Choroid plexus epithelial cell (primary cell): ENCODE data around the gene ODAD4.

Experiments
- DNase-seq: peaks from one replicate; pipeline ENCODE4 v3.0.0-alpha.2; 2010; ENCODE audit warnings: low read depth
- H3K4me3 ChIP-seq: 2 replicates; pipeline ENCODE4 v1.5.1; 2011; ENCODE audit warnings: low read depth, mild to moderate bottlenecking, control low read depth, low read length, moderate library complexity
- TF ChIP-seq, protein P1 (sequence below): conservative IDR thresholded peaks from 2 replicates; pipeline ENCODE4 v1.5.1; 2011; ENCODE audit warnings: low read depth, mild to moderate bottlenecking, control low read depth, inconsistent platforms, low read length, moderate library complexity

ODAD4 gene

DNA sequence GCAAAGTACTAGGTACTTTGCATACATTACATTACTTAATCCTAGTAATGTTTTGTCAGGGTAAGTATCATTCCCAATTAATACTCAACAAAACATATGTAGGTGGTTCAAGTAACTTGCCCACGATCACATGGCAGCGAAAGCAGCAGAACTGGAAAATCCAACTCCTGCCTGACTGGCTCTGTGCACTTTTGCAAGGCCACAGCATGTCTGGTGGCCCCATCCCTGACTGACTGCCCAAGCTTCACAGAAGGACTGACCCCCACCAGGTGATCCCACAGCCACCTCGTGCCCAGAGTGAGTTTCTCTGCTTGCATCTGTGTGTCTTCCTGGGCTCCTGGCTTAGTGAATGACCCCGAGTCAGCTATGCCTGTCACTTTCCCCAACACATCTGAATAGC is 47.6 kb downstream of the ODAD4 start:
- TF ChIP-seq, protein P1, sequence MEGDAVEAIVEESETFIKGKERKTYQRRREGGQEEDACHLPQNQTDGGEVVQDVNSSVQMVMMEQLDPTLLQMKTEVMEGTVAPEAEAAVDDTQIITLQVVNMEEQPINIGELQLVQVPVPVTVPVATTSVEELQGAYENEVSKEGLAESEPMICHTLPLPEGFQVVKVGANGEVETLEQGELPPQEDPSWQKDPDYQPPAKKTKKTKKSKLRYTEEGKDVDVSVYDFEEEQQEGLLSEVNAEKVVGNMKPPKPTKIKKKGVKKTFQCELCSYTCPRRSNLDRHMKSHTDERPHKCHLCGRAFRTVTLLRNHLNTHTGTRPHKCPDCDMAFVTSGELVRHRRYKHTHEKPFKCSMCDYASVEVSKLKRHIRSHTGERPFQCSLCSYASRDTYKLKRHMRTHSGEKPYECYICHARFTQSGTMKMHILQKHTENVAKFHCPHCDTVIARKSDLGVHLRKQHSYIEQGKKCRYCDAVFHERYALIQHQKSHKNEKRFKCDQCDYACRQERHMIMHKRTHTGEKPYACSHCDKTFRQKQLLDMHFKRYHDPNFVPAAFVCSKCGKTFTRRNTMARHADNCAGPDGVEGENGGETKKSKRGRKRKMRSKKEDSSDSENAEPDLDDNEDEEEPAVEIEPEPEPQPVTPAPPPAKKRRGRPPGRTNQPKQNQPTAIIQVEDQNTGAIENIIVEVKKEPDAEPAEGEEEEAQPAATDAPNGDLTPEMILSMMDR = no peak
- no peak overlapping the region for H3K4me3 ChIP-seq
- no peak for DNase-seq

GRCh38 chr17:41982026-41982760 is 51.8 kb downstream of the ODAD4 start:
- H3K4me3 ChIP-seq = no peak overlapping the region
- DNase-seq = peak; percentile 60
- TF ChIP-seq, protein P1 = no peak

DNA sequence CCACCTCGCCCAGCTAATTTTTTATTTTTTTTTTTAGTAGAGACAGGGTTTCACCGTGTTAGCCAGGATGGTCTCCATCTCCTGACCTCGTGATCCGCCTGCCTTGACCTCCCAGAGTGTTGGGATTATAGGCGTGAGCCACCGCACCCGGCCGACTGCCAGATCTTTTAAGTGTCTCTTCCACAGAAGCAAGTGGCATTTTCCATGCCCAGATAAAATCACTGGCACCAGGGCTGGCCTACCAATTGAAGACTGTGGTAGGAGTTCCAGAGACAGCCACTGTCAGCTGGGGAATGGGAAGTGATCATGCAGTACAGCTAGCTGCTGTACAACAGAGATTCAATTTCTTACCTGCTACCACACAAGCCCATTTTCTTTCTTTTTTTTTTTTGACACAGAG is 54.0 kb downstream of the ODAD4 start:
- no peak overlapping the region for H3K4me3 ChIP-seq
- TF ChIP-seq, protein P1 = no peak
- DNase-seq = no peak

- TF ChIP-seq, protein P1 = no peak
- H3K4me3 ChIP-seq = no peak overlapping the region
- DNase-seq = no peak
These were observed 55.5 kb downstream of the ODAD4 start for GRCh38 chr17:41985919-41986318.

DNA sequence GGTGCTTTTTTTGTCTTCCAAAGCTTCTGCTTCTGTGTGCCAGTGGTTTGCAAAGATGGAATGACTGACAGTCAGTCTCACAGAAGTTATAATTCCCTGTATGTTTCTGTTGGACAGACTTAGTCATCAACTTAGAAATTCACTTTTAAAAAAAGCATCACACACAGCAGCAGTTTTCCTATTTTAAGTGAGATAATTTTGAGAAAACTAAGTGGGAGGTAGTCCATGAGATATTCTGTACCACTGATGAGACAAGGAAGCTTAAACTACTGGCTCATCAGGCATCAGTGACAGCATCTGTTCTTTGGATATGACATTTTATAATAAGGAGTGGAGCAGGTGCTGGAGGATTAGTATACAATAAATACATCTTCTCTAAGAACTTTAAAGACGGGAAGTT is 56.2 kb downstream of the ODAD4 start:
- H3K4me3 ChIP-seq = no peak overlapping the region
- no peak for DNase-seq
- TF ChIP-seq, protein P1 = no peak

GRCh38 chr17:41987642-41988041 is 57.2 kb downstream of the ODAD4 start:
- TF ChIP-seq, protein P1 = no peak
- DNase-seq = peak; percentile 51
- H3K4me3 ChIP-seq = no peak overlapping the region

DNA sequence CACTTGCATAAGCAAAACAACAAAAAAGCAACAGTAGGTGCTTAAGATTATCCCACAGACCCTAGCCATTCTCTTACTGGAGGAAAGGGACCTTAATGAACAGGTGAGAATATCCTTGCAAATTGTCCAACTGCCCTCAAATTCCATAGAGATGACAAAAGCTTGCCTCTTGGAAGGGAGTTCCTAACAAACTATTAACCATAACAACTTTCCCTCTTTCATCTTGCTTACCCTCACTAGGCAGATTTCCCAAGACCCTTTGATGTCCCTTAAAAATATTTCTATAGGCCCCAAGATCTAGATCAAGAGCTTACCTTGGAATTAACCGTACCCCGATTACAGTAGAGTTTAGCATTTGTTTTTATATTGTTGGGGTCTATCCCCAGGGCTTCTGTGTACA is 58.0 kb downstream of the ODAD4 start:
- TF ChIP-seq, protein P1 = no peak
- DNase-seq = no peak
- no peak overlapping the region for H3K4me3 ChIP-seq
